Neuronal stem cell (in vitro differentiated cells): ENCODE data around the gene CHODL. TPM values are rescaled to one million over a fixed set of nuclear protein-coding genes. Genes with fewer than 3 reads are reported as not detected.

ENCODE experiments used
- DNase-seq: peaks from one replicate; pipeline ENCODE4 v3.0.0-alpha.2; 2013; ENCODE audit warnings: low spot score
- H2AFZ ChIP-seq: one replicate; pipeline ENCODE4 v1.6.1; 2013; ENCODE audit warnings: mild to moderate bottlenecking, low read length, inconsistent platforms
- H2AK5ac ChIP-seq: 2 replicates; pipeline ENCODE4 v1.6.1; 2013; ENCODE audit warnings: low read depth, mild to moderate bottlenecking, inconsistent platforms, low read length, moderate library complexity, mixed read lengths
- H2BK120ac ChIP-seq: 2 replicates; pipeline ENCODE4 v1.6.1; 2013; ENCODE audit warnings: low read depth, mild to moderate bottlenecking, inconsistent platforms, low read length, moderate library complexity, mixed read lengths
- H2BK12ac ChIP-seq: one replicate; pipeline ENCODE4 v1.6.1; 2013; ENCODE audit warnings: low read length, inconsistent platforms
- H2BK15ac ChIP-seq: 2 replicates; pipeline ENCODE4 v1.6.1; 2013; ENCODE audit warnings: mild to moderate bottlenecking, low read length, inconsistent platforms, mixed read lengths
- H2BK5ac ChIP-seq: one replicate; pipeline ENCODE4 v1.6.1; 2013; ENCODE audit warnings: inconsistent platforms, mild to moderate bottlenecking, low read length, moderate library complexity
- H3K14ac ChIP-seq: one replicate; pipeline ENCODE4 v1.6.1; 2013; ENCODE audit warnings: low read length, inconsistent platforms
- H3K18ac ChIP-seq: 2 replicates; pipeline ENCODE4 v1.6.1; 2013; ENCODE audit warnings: low read length, inconsistent platforms
- H3K23ac ChIP-seq: 2 replicates; pipeline ENCODE4 v1.6.1; 2013; ENCODE audit warnings: low read depth, mild to moderate bottlenecking, mixed read lengths, low read length, inconsistent platforms; ENCODE audit not compliant: poor library complexity
- H3K27ac ChIP-seq: replicated peaks from 3 replicates; pipeline ENCODE4 v1.5.1; 2013; ENCODE audit warnings: low read length, inconsistent platforms
- H3K27me3 ChIP-seq, 3 experiments: 2 replicates each; pipeline ENCODE4 v1.6.1; 2013; ENCODE audit warnings: low read length in 3 of 3, mild to moderate bottlenecking in 2 of 3, inconsistent platforms in 1 of 3, low read depth in 1 of 3, mixed read lengths in 1 of 3, moderate library complexity in 1 of 3; ENCODE audit not compliant: control insufficient read depth in 3 of 3, insufficient read depth in 3 of 3
- H3K36me3 ChIP-seq, 2 donors: replicated peaks in 1 of 2; 2 replicates each; pipeline ENCODE4 v1.6.1; 2013; ENCODE audit warnings: low read length in 2 of 2; ENCODE audit not compliant: control insufficient read depth in 2 of 2, insufficient read depth in 2 of 2
- H3K4ac ChIP-seq: 2 replicates; pipeline ENCODE4 v1.6.1; 2013; ENCODE audit warnings: inconsistent platforms, mild to moderate bottlenecking, low read length, moderate library complexity
- H3K4me1 ChIP-seq, 2 donors: 1 replicate in 1 of 2; 2 replicates in 1 of 2; pipeline ENCODE4 v1.6.1; 2013; ENCODE audit warnings: low read length in 2 of 2, low read depth in 1 of 2; ENCODE audit not compliant: control insufficient read depth in 2 of 2, insufficient read depth in 1 of 2
- H3K4me2 ChIP-seq: one replicate; pipeline ENCODE4 v1.6.1; 2013; ENCODE audit warnings: mild to moderate bottlenecking, low read length, inconsistent platforms; ENCODE audit not compliant: insufficient read depth, poor library complexity, severe bottlenecking
- H3K4me3 ChIP-seq, 2 donors: 2 replicates each; pipeline ENCODE4 v1.5.1; 2013; ENCODE audit warnings: low read length in 2 of 2, mild to moderate bottlenecking in 2 of 2, inconsistent platforms in 1 of 2, moderate library complexity in 1 of 2
- H3K79me1 ChIP-seq: one replicate; pipeline ENCODE4 v1.6.1; 2013; ENCODE audit warnings: low read depth, mild to moderate bottlenecking, inconsistent platforms, low read length, moderate library complexity
- H3K9ac ChIP-seq: one replicate; pipeline ENCODE4 v1.6.1; 2013; ENCODE audit warnings: mild to moderate bottlenecking, low read depth, low read length, inconsistent platforms; ENCODE audit not compliant: poor library complexity
- H3K9me3 ChIP-seq, 2 donors: replicated peaks in 1 of 2; 2 replicates each; pipeline versions ENCODE3 to v1.6.1; 2013; ENCODE audit warnings: low read length in 2 of 2, mild to moderate bottlenecking in 2 of 2, inconsistent platforms in 1 of 2, low read depth in 1 of 2, mixed read lengths in 1 of 2, moderate library complexity in 1 of 2; ENCODE audit not compliant: control insufficient read depth in 2 of 2, insufficient read depth in 1 of 2
- H4K8ac ChIP-seq: one replicate; pipeline ENCODE4 v1.6.1; 2013; ENCODE audit warnings: low read depth, mild to moderate bottlenecking, inconsistent platforms, low read length, moderate library complexity
- H4K91ac ChIP-seq: one replicate; pipeline ENCODE4 v1.6.1; 2013; ENCODE audit warnings: low read length, low read depth, mild to moderate bottlenecking, inconsistent platforms; ENCODE audit not compliant: poor library complexity
- WGBS, 2 donors: extraction: QIAGEN DNeasy Blood & Tissue Kit; methylation state at CpG; one replicate each; pipeline ENCODE4 v1.1.7; 2013; ENCODE audit warnings: missing lambda C conversion rate in 2 of 2, mixed read lengths in 1 of 2; ENCODE audit not compliant: insufficient read length in 2 of 2, insufficient replicate concordance in 1 of 2; ENCODE audit errors: extremely low coverage in 2 of 2; 5-methylcytosine and 5-hydroxymethylcytosine counted together
- polyA plus RNA-seq, 2 experiments: library from polyadenylated mRNA; stranded (reverse); fragments of 200-250 nt; gene quantifications; one replicate each; pipeline ENCODE4 v1.2.3, GENCODE V29; 2013

CHODL gene
- polyA plus RNA-seq (2013, experiment 1 of 2) = 1.2 TPM
- polyA plus RNA-seq (2013, experiment 2 of 2) = 1.4 TPM

- H3K4me3 ChIP-seq = peak within 1 kb of the TSS; percentile 31 to 93
These were observed at the start of gene CHODL for GRCh38 chr21:18244671-18245463. TSS of gene CHODL (plus strand) at chr21:18244833. CDS start at chr21:18245224, 391 bp downstream.

GRCh38 chr21:18204931-18205330, 39.7 kb upstream of the CHODL start:
- Histone ChIP-seq H2BK120ac (no peak overlapping the region), H3K79me1 (no peaks in the 10 kb centered on the region), H2BK5ac (no peak overlapping the region), H3K4me2 (no peak overlapping the region), H3K4me3 (no peak overlapping the region), H4K8ac (no peak overlapping the region), H3K23ac (no peak overlapping the region), H4K91ac (no peak overlapping the region), H3K9ac (no peak overlapping the region), H3K36me3 (no peaks in the 10 kb centered on the region), H2AFZ (no peak overlapping the region), H2BK12ac (no peak overlapping the region), H3K4me1 (no peaks in the 10 kb centered on the region), H3K4ac (no peak overlapping the region), H2AK5ac (no peak overlapping the region), H3K9me3 (no peaks in the 10 kb centered on the region), H3K27ac (no peak overlapping the region), H2BK15ac (no peak overlapping the region), H3K27me3 (no peaks in the 10 kb centered on the region), H3K18ac (no peak overlapping the region), H3K14ac (no peak overlapping the region)
- DNase-seq = no peak
- no CpG with 5 or more reads among the region's 1 CpG for WGBS, 2 donors

More at GRCh38 chr21:18244671-18245463, at the start of gene CHODL:
- WGBS, 2 donors = no CpG with 5 or more reads among the region's 72 CpGs
- no peak within 1 kb of the TSS for H3K27ac ChIP-seq
- peaks cover 0 to 4% of the 10 kb centered on the region in 2 donors for H3K4me1 ChIP-seq
- H3K23ac ChIP-seq = peak within 1 kb of the TSS; percentile 58
- peak within 1 kb of the TSS; percentile 78 for H2BK12ac ChIP-seq
- peak; percentile 24 for DNase-seq
- peak within 1 kb of the TSS; percentile 22 for H2BK120ac ChIP-seq
- H3K4ac ChIP-seq = peak within 1 kb of the TSS; percentile 76
- H3K27me3 ChIP-seq = peaks cover 7 to 59% (median 21%) of the 10 kb centered on the region in 3 experiments
- H3K18ac ChIP-seq = peak within 1 kb of the TSS; percentile 95
- peak within 1 kb of the TSS; percentile 55 for H2BK15ac ChIP-seq
- peak within 1 kb of the TSS; percentile 98 for H3K4me2 ChIP-seq
- peak within 1 kb of the TSS; percentile 96 for H3K14ac ChIP-seq
- H3K9me3 ChIP-seq = no peaks in the 10 kb centered on the region
- peak within 1 kb of the TSS; percentile 87 for H2AFZ ChIP-seq
- H2BK5ac ChIP-seq = no peak within 1 kb of the TSS
- no peaks in the 10 kb centered on the region for H3K36me3 ChIP-seq
- peak within 1 kb of the TSS; percentile 39 for H4K91ac ChIP-seq
- H3K9ac ChIP-seq = peak within 1 kb of the TSS; percentile 95
- no peak within 1 kb of the TSS for H2AK5ac ChIP-seq
- no peaks in the 10 kb centered on the region for H3K79me1 ChIP-seq
- H4K8ac ChIP-seq = no peak within 1 kb of the TSS

GRCh38 chr21:18218331-18218730, 26.3 kb upstream of the CHODL start:
- Histone ChIP-seq H3K9ac (no peak overlapping the region), H4K91ac (no peak overlapping the region), H2BK12ac (no peak overlapping the region), H3K4me3 (no peak overlapping the region), H2BK120ac (no peak overlapping the region), H3K4me2 (no peak overlapping the region), H2AFZ (no peak overlapping the region), H3K23ac (no peak overlapping the region), H2BK5ac (no peak overlapping the region), H3K4ac (no peak overlapping the region), H3K36me3 (no peaks in the 10 kb centered on the region), H3K79me1 (no peaks in the 10 kb centered on the region), H3K27me3 (no peaks in the 10 kb centered on the region), H4K8ac (no peak overlapping the region), H3K27ac (no peak overlapping the region), H3K4me1 (no peaks in the 10 kb centered on the region), H3K18ac (no peak overlapping the region), H2AK5ac (no peak overlapping the region), H2BK15ac (no peak overlapping the region), H3K14ac (no peak overlapping the region), H3K9me3 (no peaks in the 10 kb centered on the region)
- no CpG with 5 or more reads among the region's 1 CpG for WGBS, 2 donors
- no peak for DNase-seq

GRCh38 chr21:18220498-18220897, 24.1 kb upstream of the CHODL start:
- Histone ChIP-seq H2BK15ac (no peak overlapping the region), H3K4me1 (no peaks in the 10 kb centered on the region), H2BK5ac (no peak overlapping the region), H3K4ac (no peak overlapping the region), H3K79me1 (no peaks in the 10 kb centered on the region), H3K4me3 (no peak overlapping the region), H3K18ac (no peak overlapping the region), H3K27ac (no peak overlapping the region), H3K36me3 (no peaks in the 10 kb centered on the region), H2AFZ (no peak overlapping the region), H2AK5ac (no peak overlapping the region), H3K9ac (no peak overlapping the region), H3K14ac (no peak overlapping the region), H4K91ac (no peak overlapping the region), H3K9me3 (no peaks in the 10 kb centered on the region), H4K8ac (no peak overlapping the region), H2BK120ac (no peak overlapping the region), H3K23ac (no peak overlapping the region), H3K4me2 (no peak overlapping the region), H3K27me3 (no peaks in the 10 kb centered on the region), H2BK12ac (no peak overlapping the region)
- DNase-seq = no peak
